ENCODE measurements around the gene PCCA.

PCCA gene

GRCh38 chr13:100196375-100196774 is 107.5 kb downstream of the PCCA start:
- Histone ChIP-seq H3K4me1 (ENCODE audit: control insufficient read depth, insufficient read depth, low read length) (peaks cover 46% of the 10 kb centered on the region), H3K4me3 (ENCODE audit: low read depth, low read length) (no peak overlapping the region), H3K9ac (ENCODE audit: low read depth, low read length) (no peak overlapping the region), H3K27ac (ENCODE audit: low read depth, low read length) (peak overlapping the region; percentile 97), H3K27me3 (ENCODE audit: control insufficient read depth, insufficient read depth, low read length) (no peaks in the 10 kb centered on the region), H3K9me3 (ENCODE audit: control insufficient read depth, insufficient read depth, low read length) (no peaks in the 10 kb centered on the region), H3K36me3 (ENCODE audit: control insufficient read depth, insufficient read depth, low read length) (no peaks in the 10 kb centered on the region)

GRCh38 chr13:100197116-100197515 is 108.2 kb downstream of the PCCA start:
- peak overlapping the region; percentile 97 for H3K27ac ChIP-seq (ENCODE audit: low read depth, low read length)

GRCh38 chr13:100197591-100198365 is 108.9 kb downstream of the PCCA start:
- peaks cover 37% of the 10 kb centered on the region for H3K4me1 ChIP-seq (ENCODE audit: control insufficient read depth, insufficient read depth, low read length)
- H3K27me3 ChIP-seq (ENCODE audit: control insufficient read depth, insufficient read depth, low read length): no peaks in the 10 kb centered on the region
- no peak overlapping the region for H3K9ac ChIP-seq (ENCODE audit: low read depth, low read length)
- no peaks in the 10 kb centered on the region for H3K36me3 ChIP-seq (ENCODE audit: control insufficient read depth, insufficient read depth, low read length)
- H3K4me3 ChIP-seq (ENCODE audit: low read depth, low read length): no peak overlapping the region
- H3K9me3 ChIP-seq (ENCODE audit: control insufficient read depth, insufficient read depth, low read length): no peaks in the 10 kb centered on the region
- no peak overlapping the region for H3K27ac ChIP-seq (ENCODE audit: low read depth, low read length)

More at GRCh38 chr13:100197116-100197515, 108.2 kb downstream of the PCCA start:
- no peaks in the 10 kb centered on the region for H3K36me3 ChIP-seq (ENCODE audit: control insufficient read depth, insufficient read depth, low read length)
- H3K9me3 ChIP-seq (ENCODE audit: control insufficient read depth, insufficient read depth, low read length): no peaks in the 10 kb centered on the region
- no peak overlapping the region for H3K9ac ChIP-seq (ENCODE audit: low read depth, low read length)
- H3K4me3 ChIP-seq (ENCODE audit: low read depth, low read length): no peak overlapping the region
- H3K27me3 ChIP-seq (ENCODE audit: control insufficient read depth, insufficient read depth, low read length): no peaks in the 10 kb centered on the region
- H3K4me1 ChIP-seq (ENCODE audit: control insufficient read depth, insufficient read depth, low read length): peaks cover 40% of the 10 kb centered on the region

- H3K27ac ChIP-seq (ENCODE audit: low read depth, low read length): no peak overlapping the region
- H3K9ac ChIP-seq (ENCODE audit: low read depth, low read length): no peak overlapping the region
- no peaks in the 10 kb centered on the region for H3K4me1 ChIP-seq (ENCODE audit: control insufficient read depth, insufficient read depth, low read length)
- H3K27me3 ChIP-seq (ENCODE audit: control insufficient read depth, insufficient read depth, low read length): no peaks in the 10 kb centered on the region
- H3K4me3 ChIP-seq (ENCODE audit: low read depth, low read length): no peak overlapping the region
- no peaks in the 10 kb centered on the region for H3K36me3 ChIP-seq (ENCODE audit: control insufficient read depth, insufficient read depth, low read length)
- no peaks in the 10 kb centered on the region for H3K9me3 ChIP-seq (ENCODE audit: control insufficient read depth, insufficient read depth, low read length)
Observed at GRCh38 chr13:100203696-100204367, 114.9 kb downstream of the PCCA start.

- Histone ChIP-seq H3K27me3 (ENCODE audit: control insufficient read depth, insufficient read depth, low read length) (no peaks in the 10 kb centered on the region), H3K9ac (ENCODE audit: low read depth, low read length) (no peak overlapping the region), H3K9me3 (ENCODE audit: control insufficient read depth, insufficient read depth, low read length) (no peaks in the 10 kb centered on the region), H3K36me3 (ENCODE audit: control insufficient read depth, insufficient read depth, low read length) (peaks cover 18% of the 10 kb centered on the region), H3K4me3 (ENCODE audit: low read depth, low read length) (no peak overlapping the region), H3K4me1 (ENCODE audit: control insufficient read depth, insufficient read depth, low read length) (no peaks in the 10 kb centered on the region), H3K27ac (ENCODE audit: low read depth, low read length) (no peak overlapping the region)
Observed at GRCh38 chr13:100208002-100208401, 119.1 kb downstream of the PCCA start.

GRCh38 chr13:100208626-100209025 is 119.7 kb downstream of the PCCA start:
- no peaks in the 10 kb centered on the region for H3K27me3 ChIP-seq (ENCODE audit: control insufficient read depth, insufficient read depth, low read length)
- no peaks in the 10 kb centered on the region for H3K4me1 ChIP-seq (ENCODE audit: control insufficient read depth, insufficient read depth, low read length)
- H3K9me3 ChIP-seq (ENCODE audit: control insufficient read depth, insufficient read depth, low read length): no peaks in the 10 kb centered on the region
- no peak overlapping the region for H3K4me3 ChIP-seq (ENCODE audit: low read depth, low read length)
- no peak overlapping the region for H3K9ac ChIP-seq (ENCODE audit: low read depth, low read length)
- H3K27ac ChIP-seq (ENCODE audit: low read depth, low read length): no peak overlapping the region
- peaks cover 18% of the 10 kb centered on the region for H3K36me3 ChIP-seq (ENCODE audit: control insufficient read depth, insufficient read depth, low read length)

- no peak overlapping the region for H3K9ac ChIP-seq (ENCODE audit: low read depth, low read length)
Observed at GRCh38 chr13:100209857-100210825, 121.2 kb downstream of the PCCA start.

GRCh38 chr13:100211016-100211710 is 122.3 kb downstream of the PCCA start:
- H3K27ac ChIP-seq (ENCODE audit: low read depth, low read length): no peak overlapping the region
- H3K9ac ChIP-seq (ENCODE audit: low read depth, low read length): no peak overlapping the region
- peaks cover 5% of the 10 kb centered on the region; the same call in 1 of the 2 replicates for H3K4me1 ChIP-seq (ENCODE audit: control insufficient read depth, insufficient read depth, low read length)
- H3K9me3 ChIP-seq (ENCODE audit: control insufficient read depth, insufficient read depth, low read length): no peaks in the 10 kb centered on the region
- no peaks in the 10 kb centered on the region for H3K27me3 ChIP-seq (ENCODE audit: control insufficient read depth, insufficient read depth, low read length)
- H3K36me3 ChIP-seq (ENCODE audit: control insufficient read depth, insufficient read depth, low read length): peaks cover 19% of the 10 kb centered on the region
- H3K4me3 ChIP-seq (ENCODE audit: low read depth, low read length): no peak overlapping the region

More at GRCh38 chr13:100209857-100210825, 121.2 kb downstream of the PCCA start:
- Histone ChIP-seq H3K27ac (ENCODE audit: low read depth, low read length) (no peak overlapping the region), H3K4me3 (ENCODE audit: low read depth, low read length) (no peak overlapping the region), H3K27me3 (ENCODE audit: control insufficient read depth, insufficient read depth, low read length) (no peaks in the 10 kb centered on the region), H3K9me3 (ENCODE audit: control insufficient read depth, insufficient read depth, low read length) (no peaks in the 10 kb centered on the region), H3K36me3 (ENCODE audit: control insufficient read depth, insufficient read depth, low read length) (peaks cover 18% of the 10 kb centered on the region), H3K4me1 (ENCODE audit: control insufficient read depth, insufficient read depth, low read length) (peaks cover 5% of the 10 kb centered on the region; the same call in 1 of the 2 replicates)

GRCh38 chr13:100212904-100213553 is 124.1 kb downstream of the PCCA start:
- no peaks in the 10 kb centered on the region for H3K27me3 ChIP-seq (ENCODE audit: control insufficient read depth, insufficient read depth, low read length)

GRCh38 chr13:100213576-100213975 is 124.7 kb downstream of the PCCA start:
- Histone ChIP-seq H3K4me3 (ENCODE audit: low read depth, low read length) (no peak overlapping the region), H3K27me3 (ENCODE audit: control insufficient read depth, insufficient read depth, low read length) (no peaks in the 10 kb centered on the region), H3K9ac (ENCODE audit: low read depth, low read length) (no peak overlapping the region), H3K27ac (ENCODE audit: low read depth, low read length) (no peak overlapping the region), H3K4me1 (ENCODE audit: control insufficient read depth, insufficient read depth, low read length) (peaks cover 5% of the 10 kb centered on the region; the same call in 1 of the 2 replicates), H3K9me3 (ENCODE audit: control insufficient read depth, insufficient read depth, low read length) (no peaks in the 10 kb centered on the region), H3K36me3 (ENCODE audit: control insufficient read depth, insufficient read depth, low read length) (peaks cover 21% of the 10 kb centered on the region)

More at GRCh38 chr13:100212904-100213553, 124.1 kb downstream of the PCCA start:
- Histone ChIP-seq H3K9ac (ENCODE audit: low read depth, low read length) (no peak overlapping the region), H3K9me3 (ENCODE audit: control insufficient read depth, insufficient read depth, low read length) (no peaks in the 10 kb centered on the region), H3K4me1 (ENCODE audit: control insufficient read depth, insufficient read depth, low read length) (peaks cover 5% of the 10 kb centered on the region; the same call in 1 of the 2 replicates), H3K36me3 (ENCODE audit: control insufficient read depth, insufficient read depth, low read length) (peaks cover 21% of the 10 kb centered on the region), H3K4me3 (ENCODE audit: low read depth, low read length) (no peak overlapping the region), H3K27ac (ENCODE audit: low read depth, low read length) (no peak overlapping the region)

Measured in HUES48 (cell line).